ENCODE results near the gene BTG3.

DNA sequence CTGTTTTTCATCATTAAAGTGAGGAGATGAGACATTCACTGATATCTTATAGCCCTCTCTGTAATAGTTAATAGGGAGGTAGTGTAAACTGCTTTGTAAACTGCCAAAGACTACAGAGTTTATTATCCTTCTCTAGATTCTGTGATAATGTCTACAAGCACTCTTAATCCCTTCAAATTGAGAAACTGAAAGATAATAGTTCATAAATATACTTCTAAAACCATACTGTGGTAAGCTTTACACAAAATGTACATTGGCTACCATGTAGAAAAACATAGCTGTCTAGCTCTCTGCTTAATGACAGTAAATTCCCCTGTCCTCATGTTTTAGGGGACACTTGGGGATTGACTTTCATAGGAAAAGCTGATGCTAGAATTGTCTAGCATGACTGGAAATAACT lies 60.3 kb downstream of the BTG3 start:
- no peak for TF ChIP-seq POLR2AphosphoS5 (IDR thresholded peaks at IDR 0.05)
- TF ChIP-seq, protein P1, sequence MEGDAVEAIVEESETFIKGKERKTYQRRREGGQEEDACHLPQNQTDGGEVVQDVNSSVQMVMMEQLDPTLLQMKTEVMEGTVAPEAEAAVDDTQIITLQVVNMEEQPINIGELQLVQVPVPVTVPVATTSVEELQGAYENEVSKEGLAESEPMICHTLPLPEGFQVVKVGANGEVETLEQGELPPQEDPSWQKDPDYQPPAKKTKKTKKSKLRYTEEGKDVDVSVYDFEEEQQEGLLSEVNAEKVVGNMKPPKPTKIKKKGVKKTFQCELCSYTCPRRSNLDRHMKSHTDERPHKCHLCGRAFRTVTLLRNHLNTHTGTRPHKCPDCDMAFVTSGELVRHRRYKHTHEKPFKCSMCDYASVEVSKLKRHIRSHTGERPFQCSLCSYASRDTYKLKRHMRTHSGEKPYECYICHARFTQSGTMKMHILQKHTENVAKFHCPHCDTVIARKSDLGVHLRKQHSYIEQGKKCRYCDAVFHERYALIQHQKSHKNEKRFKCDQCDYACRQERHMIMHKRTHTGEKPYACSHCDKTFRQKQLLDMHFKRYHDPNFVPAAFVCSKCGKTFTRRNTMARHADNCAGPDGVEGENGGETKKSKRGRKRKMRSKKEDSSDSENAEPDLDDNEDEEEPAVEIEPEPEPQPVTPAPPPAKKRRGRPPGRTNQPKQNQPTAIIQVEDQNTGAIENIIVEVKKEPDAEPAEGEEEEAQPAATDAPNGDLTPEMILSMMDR (IDR thresholded peaks at IDR 0.05) = no peak
